ENCODE data around the gene ARHGEF39. TPM values are rescaled to one million over a fixed set of nuclear protein-coding genes. Genes with fewer than 3 reads are reported as not detected.

The ARHGEF39 gene
- total RNA-seq, 1 donor from 2014 or later, result 14.2 TPM

DNA sequence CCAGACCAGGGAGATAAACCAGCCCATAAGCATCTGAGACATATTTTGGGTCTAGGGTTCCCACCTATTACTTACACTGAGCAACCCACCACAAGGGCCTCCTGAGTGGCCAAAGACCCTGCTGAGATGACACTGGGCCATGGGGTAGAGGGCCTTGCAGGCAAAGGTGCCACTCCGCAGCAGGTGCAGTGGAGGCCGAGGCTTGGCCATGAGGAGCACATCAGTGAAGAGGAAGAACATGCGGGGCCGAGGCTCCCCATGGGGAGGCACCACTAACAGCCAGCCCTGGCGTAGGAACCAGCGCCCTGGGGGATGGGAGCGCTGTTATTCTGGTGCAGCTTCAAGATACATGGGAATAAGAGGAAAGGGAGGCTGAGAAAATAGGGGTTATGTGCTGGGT lies 2.6 kb downstream of the ARHGEF39 start:
- peaks cover 12% of the 10 kb centered on the region for H3K36me3 Mint-ChIP-seq
- DNase-seq (ENCODE audit: extremely low spot score, unreplicated experiment), result no peak
- no peak for TF ChIP-seq CTCF (conservative IDR thresholded peaks at IDR 0.05)
- peaks cover 53% of the 10 kb centered on the region for H3K4me1 Mint-ChIP-seq (ENCODE audit: unreplicated experiment)
- peak overlapping the region; percentile 27 for H3K27ac Mint-ChIP-seq
- H3K4me3 Mint-ChIP-seq, result peak overlapping the region; percentile 59
- no peaks in the 10 kb centered on the region for H3K9me3 Mint-ChIP-seq
- peaks cover 6% of the 10 kb centered on the region for H3K27me3 Mint-ChIP-seq

DNA sequence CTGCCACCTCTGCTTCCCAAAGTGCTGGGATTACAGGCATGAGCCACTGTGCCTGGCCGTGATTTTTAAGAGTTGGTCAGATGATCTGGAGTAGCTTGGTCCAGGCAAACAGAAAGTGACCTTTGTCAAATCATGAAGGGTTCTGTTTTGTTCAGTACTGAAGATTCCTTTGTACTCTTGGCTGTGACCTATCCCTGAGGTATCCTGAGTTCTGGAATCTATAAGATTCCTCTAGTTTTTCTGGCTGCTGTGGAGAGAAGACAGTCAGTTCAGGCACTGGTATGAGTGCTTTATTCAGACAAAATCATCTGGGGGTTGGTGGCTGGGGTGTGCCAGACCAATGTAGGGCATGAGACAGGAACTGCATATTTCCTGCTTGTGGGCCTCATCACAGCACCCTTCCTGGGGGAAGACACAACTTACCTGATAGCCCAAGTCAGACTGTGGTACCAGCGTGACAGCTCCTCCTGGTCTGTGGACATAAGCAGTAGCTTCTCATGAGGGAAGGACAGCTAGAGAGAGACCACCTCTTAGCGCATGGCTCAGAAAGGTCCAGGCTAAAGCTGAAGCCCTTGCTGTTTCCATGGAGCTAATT lies 3.1 kb downstream of the ARHGEF39 start:
- peak overlapping the region; percentile 30 for H3K4me3 Mint-ChIP-seq
- H3K36me3 Mint-ChIP-seq, result peaks cover 12% of the 10 kb centered on the region
- H3K27me3 Mint-ChIP-seq, result peaks cover 6% of the 10 kb centered on the region
- H3K27ac Mint-ChIP-seq, result peak overlapping the region; percentile 65
- DNase-seq (ENCODE audit: extremely low spot score, unreplicated experiment), result no peak
- peaks cover 57% of the 10 kb centered on the region for H3K4me1 Mint-ChIP-seq (ENCODE audit: unreplicated experiment)
- TF ChIP-seq CTCF (conservative IDR thresholded peaks at IDR 0.05), result no peak
- H3K9me3 Mint-ChIP-seq, result no peaks in the 10 kb centered on the region

- Mint-ChIP-seq H3K4me1 (ENCODE audit: unreplicated experiment) (peaks cover 61% of the 10 kb centered on the region), H3K27ac (peak overlapping the region; percentile 94), H3K36me3 (peaks cover 12% of the 10 kb centered on the region), H3K4me3 (peak overlapping the region; percentile 76), H3K27me3 (peaks cover 6% of the 10 kb centered on the region), H3K9me3 (no peaks in the 10 kb centered on the region)
- TF ChIP-seq CTCF (conservative IDR thresholded peaks at IDR 0.05), result peak; percentile 38
- no peak for DNase-seq (ENCODE audit: extremely low spot score, unreplicated experiment)
Observed at GRCh38 chr9:35660966-35661415, 4.0 kb downstream of the ARHGEF39 start.

DNA sequence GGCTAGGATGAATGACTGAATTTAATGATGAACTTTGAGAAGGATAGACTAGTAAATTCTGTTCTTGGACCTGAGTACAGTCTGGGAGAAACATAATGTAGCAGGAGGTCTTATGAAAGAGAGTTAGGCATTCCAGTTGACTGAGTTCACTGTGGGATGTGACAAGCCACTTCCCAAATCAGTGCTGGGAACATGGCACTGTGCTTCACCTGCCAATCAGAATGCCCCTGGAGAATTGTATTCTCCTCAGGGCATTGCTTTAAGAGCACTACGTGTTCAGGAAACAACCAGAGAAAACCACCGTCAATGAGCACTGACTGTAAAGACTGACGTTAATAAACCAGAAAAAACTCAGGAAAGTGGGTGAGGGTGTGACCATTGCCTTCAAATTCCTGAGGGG lies 5.7 kb downstream of the ARHGEF39 start:
- TF ChIP-seq CTCF (conservative IDR thresholded peaks at IDR 0.05), result no peak
- Mint-ChIP-seq H3K9me3 (no peaks in the 10 kb centered on the region), H3K27ac (peak overlapping the region; percentile 99), H3K4me3 (peak overlapping the region; percentile 86), H3K27me3 (peaks cover 6% of the 10 kb centered on the region), H3K36me3 (peaks cover 12% of the 10 kb centered on the region), H3K4me1 (ENCODE audit: unreplicated experiment) (peaks cover 55% of the 10 kb centered on the region)
- DNase-seq (ENCODE audit: extremely low spot score, unreplicated experiment), result no peak

DNA sequence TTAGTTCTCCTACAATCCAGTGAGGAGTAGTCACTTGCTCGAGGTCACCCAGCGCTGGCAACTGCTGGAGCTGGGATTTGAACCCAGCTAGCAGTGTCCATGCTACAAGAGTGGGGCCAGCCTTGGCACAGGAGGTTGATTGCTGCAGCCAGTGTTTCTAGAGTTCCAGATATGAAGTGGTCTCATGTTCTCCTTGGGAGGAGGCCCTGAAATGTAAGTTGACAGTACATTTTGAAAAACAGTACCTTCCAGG lies 6.1 kb downstream of the ARHGEF39 start:
- Mint-ChIP-seq H3K9me3 (no peaks in the 10 kb centered on the region), H3K4me3 (peak overlapping the region; percentile 86), H3K36me3 (peaks cover 12% of the 10 kb centered on the region), H3K27me3 (peaks cover 6% of the 10 kb centered on the region), H3K4me1 (ENCODE audit: unreplicated experiment) (peaks cover 51% of the 10 kb centered on the region), H3K27ac (peak overlapping the region; percentile 99)
- TF ChIP-seq CTCF (conservative IDR thresholded peaks at IDR 0.05), result no peak
- no peak for DNase-seq (ENCODE audit: extremely low spot score, unreplicated experiment)

Measured in type B pancreatic cell (in vitro differentiated cells).